PC-9 (cell line): Measurements from ENCODE around the gene CHTF18.

Experiments
- EZH2 ChIP-seq: fragments of 200-600 bp; sonication (generic); IDR thresholded peaks from 2 replicates; pipeline ENCODE4 v1.8.0; 2017; ENCODE audit warnings: antibody characterized with exemption, low read depth
- TF ChIP-seq, protein P1 (sequence below): fragments of 200-600 bp; sonication (generic); conservative IDR thresholded peaks from 2 replicates; pipeline ENCODE4 v1.6.1; 2017; ENCODE audit warnings: mixed run types, antibody characterized with exemption, mild to moderate bottlenecking, moderate library complexity

DNA sequence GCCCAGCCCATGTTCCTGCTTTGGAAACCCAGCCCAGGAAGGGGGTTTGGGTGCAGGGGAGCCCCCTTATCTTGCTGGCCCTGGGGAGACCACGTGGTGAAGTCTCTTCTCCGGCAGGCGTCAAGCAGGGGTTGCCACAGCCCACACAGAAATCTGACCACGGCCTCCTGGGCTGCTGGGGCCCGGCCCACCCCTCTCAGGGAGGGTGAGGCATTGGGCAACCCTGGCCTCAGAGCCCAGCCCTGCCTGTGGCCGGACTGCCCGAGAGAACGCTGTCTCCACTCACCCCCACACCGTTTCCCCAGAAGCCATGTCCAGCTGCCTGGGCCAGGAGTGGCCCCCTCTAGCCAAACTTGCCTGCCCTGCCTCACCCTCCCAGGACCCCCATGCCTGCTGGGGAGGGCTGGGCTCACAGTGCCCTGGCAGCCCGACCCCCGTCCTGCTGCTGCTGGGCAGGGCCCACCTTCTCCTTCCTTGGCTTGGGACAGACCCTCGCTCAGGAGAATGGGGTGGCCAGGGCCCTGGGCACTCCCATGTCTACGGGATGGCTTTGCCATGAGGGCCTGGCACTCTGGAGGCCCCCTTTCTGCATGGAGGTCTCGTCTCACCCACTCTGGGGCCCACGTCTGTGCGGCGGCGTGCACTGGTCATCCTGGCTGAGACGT is 6.9 kb upstream of the CHTF18 start:
- TF ChIP-seq, protein P1, sequence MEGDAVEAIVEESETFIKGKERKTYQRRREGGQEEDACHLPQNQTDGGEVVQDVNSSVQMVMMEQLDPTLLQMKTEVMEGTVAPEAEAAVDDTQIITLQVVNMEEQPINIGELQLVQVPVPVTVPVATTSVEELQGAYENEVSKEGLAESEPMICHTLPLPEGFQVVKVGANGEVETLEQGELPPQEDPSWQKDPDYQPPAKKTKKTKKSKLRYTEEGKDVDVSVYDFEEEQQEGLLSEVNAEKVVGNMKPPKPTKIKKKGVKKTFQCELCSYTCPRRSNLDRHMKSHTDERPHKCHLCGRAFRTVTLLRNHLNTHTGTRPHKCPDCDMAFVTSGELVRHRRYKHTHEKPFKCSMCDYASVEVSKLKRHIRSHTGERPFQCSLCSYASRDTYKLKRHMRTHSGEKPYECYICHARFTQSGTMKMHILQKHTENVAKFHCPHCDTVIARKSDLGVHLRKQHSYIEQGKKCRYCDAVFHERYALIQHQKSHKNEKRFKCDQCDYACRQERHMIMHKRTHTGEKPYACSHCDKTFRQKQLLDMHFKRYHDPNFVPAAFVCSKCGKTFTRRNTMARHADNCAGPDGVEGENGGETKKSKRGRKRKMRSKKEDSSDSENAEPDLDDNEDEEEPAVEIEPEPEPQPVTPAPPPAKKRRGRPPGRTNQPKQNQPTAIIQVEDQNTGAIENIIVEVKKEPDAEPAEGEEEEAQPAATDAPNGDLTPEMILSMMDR, result no peak
- no peak for TF ChIP-seq EZH2
